Right cardiac atrium (tissue), 5 donors: ENCODE results near the gene CDH15. TPM values are rescaled to one million over a fixed set of nuclear protein-coding genes. Genes with fewer than 3 reads are reported as not detected.

ENCODE experiments used
- ATAC-seq, 2 donors: fragments of 200-7000 bp; cut with Tn5 transposase; one replicate each; pipeline versions ENCODE4 v1.8.0 to v1.9.1; 2020; ENCODE audit warnings: moderate library complexity in 2 of 2, mild to moderate bottlenecking in 1 of 2
- DNase-seq, 3 donors: peaks; one replicate each; pipeline ENCODE4 v3.0.0-alpha.2; 2020
- H3K27ac ChIP-seq: one replicate; pipeline ENCODE4 v1.5.1; 2013; ENCODE audit warnings: mild to moderate bottlenecking, low read length, control low read depth, moderate library complexity
- H3K27me3 ChIP-seq: one replicate; pipeline ENCODE4 v1.6.1; 2013; ENCODE audit not compliant: control insufficient read depth, insufficient read depth
- H3K4me1 ChIP-seq: one replicate; pipeline ENCODE4 v1.6.1; 2013; ENCODE audit warnings: low read length; ENCODE audit not compliant: control insufficient read depth, insufficient read depth
- H3K4me3 ChIP-seq: one replicate; pipeline ENCODE4 v1.5.1; 2013; ENCODE audit warnings: low read length, control low read depth
- H3K9me3 ChIP-seq: one replicate; pipeline ENCODE4 v1.6.1; 2013; ENCODE audit warnings: low read length; ENCODE audit not compliant: control insufficient read depth
- WGBS: extraction: QIAGEN DNeasy Blood & Tissue Kit; methylation state at CpG from one replicate; pipeline ENCODE4 v1.1.7; 2013; 5-methylcytosine and 5-hydroxymethylcytosine counted together
- intact Hi-C, 4 donors: fragments of 100-400 bp; cut with DNase I; formaldehyde crosslinking; loops; one replicate each; pipeline versions ENCODE4 v1.11.0 to v1.14.0; 2022 to 2023
- long read RNA-seq, 4 donors: library from polyadenylated mRNA; unstranded; transcript quantifications; one replicate each; pipeline ENCODE4 v2.0.0, GENCODE V29; 2020 to 2021
- polyA plus RNA-seq: library from polyadenylated mRNA; stranded (reverse); fragments of 200-250 nt; gene quantifications from one replicate; pipeline ENCODE4 v1.2.3, GENCODE V29; 2013
- total RNA-seq, 4 donors: library from RNA; stranded (reverse); fragmentation: NEBNext Ultra II Directional; extraction: Animal tissue kit (Norgen Biotek cat#: 25700); gene quantifications; one replicate each; pipeline ENCODE4 v1.2.1, GENCODE V29; 2021
- donor health status: healthy with polysubstance abuse.
- donor health status: DM: no; HTN: yes; CAD: no.
- donor health status: DM: no; HTN: no; CAD: no.
- donor health status: DM: no; HTN: yes; CAD: no; lungs with severe emphysema.
- donor health status: DM: yes; HTN: yes; CAD: no.

The CDH15 gene, protein sequence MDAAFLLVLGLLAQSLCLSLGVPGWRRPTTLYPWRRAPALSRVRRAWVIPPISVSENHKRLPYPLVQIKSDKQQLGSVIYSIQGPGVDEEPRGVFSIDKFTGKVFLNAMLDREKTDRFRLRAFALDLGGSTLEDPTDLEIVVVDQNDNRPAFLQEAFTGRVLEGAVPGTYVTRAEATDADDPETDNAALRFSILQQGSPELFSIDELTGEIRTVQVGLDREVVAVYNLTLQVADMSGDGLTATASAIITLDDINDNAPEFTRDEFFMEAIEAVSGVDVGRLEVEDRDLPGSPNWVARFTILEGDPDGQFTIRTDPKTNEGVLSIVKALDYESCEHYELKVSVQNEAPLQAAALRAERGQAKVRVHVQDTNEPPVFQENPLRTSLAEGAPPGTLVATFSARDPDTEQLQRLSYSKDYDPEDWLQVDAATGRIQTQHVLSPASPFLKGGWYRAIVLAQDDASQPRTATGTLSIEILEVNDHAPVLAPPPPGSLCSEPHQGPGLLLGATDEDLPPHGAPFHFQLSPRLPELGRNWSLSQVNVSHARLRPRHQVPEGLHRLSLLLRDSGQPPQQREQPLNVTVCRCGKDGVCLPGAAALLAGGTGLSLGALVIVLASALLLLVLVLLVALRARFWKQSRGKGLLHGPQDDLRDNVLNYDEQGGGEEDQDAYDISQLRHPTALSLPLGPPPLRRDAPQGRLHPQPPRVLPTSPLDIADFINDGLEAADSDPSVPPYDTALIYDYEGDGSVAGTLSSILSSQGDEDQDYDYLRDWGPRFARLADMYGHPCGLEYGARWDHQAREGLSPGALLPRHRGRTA
- total RNA-seq: under 1 TPM; 0.09 to 0.14 (median 0.13) TPM
- 0.05 TPM for polyA plus RNA-seq
- long read RNA-seq, donor 1: 0 reads
- long read RNA-seq, donor 2: 0 reads
- long read RNA-seq, donor 3: 0 reads
- long read RNA-seq, donor 4: 0 reads

- no peaks in the 10 kb centered on the region for H3K4me1 ChIP-seq
- H3K27me3 ChIP-seq: no peaks in the 10 kb centered on the region
- no peak within 1 kb of the TSS for H3K27ac ChIP-seq
- intact Hi-C loops: no loop called here
- no peaks in the 10 kb centered on the region for H3K9me3 ChIP-seq
- H3K4me3 ChIP-seq: peak within 1 kb of the TSS; percentile 22
- DNase-seq (peak; percentile 92 to 97 (median 95)), ATAC-seq (peak; percentile 90 to 91)
- WGBS: 7% methylated on average over 74 of the region's 74 CpGs
Observed at GRCh38 chr16:89171216-89172170, at the start of gene CDH15. TSS of gene CDH15 (plus strand) at chr16:89171748. CDS start at chr16:89171832, 84 bp downstream.

- ATAC-seq (no peak), DNase-seq (peak in 2 of 3 donors; percentile 37 to 46)
- 90% methylated on average over 11 of the region's 11 CpGs for WGBS
- no peaks in the 10 kb centered on the region for H3K27me3 ChIP-seq
- no peak overlapping the region for H3K4me3 ChIP-seq
- no peaks in the 10 kb centered on the region for H3K9me3 ChIP-seq
- no peak overlapping the region for H3K27ac ChIP-seq
- intact Hi-C loops: no loop called here
- H3K4me1 ChIP-seq: no peaks in the 10 kb centered on the region
Observed at GRCh38 chr16:89122322-89122851, 49.2 kb upstream of the CDH15 start.

- ATAC-seq: no peak
- Histone ChIP-seq H3K27ac (no peak overlapping the region), H3K9me3 (no peaks in the 10 kb centered on the region), H3K4me3 (no peak overlapping the region), H3K27me3 (no peaks in the 10 kb centered on the region), H3K4me1 (no peaks in the 10 kb centered on the region)
- WGBS: 87% methylated on average over 25 of the region's 25 CpGs
- DNase-seq: peak in 2 of 3 donors; percentile 23 to 46
- intact Hi-C loops: no loop called here
Observed at GRCh38 chr16:89123001-89123830, 48.3 kb upstream of the CDH15 start.

GRCh38 chr16:89123831-89124100 is 47.8 kb upstream of the CDH15 start:
- Histone ChIP-seq H3K9me3 (no peaks in the 10 kb centered on the region), H3K4me3 (no peak overlapping the region), H3K27me3 (no peaks in the 10 kb centered on the region), H3K27ac (no peak overlapping the region), H3K4me1 (no peaks in the 10 kb centered on the region)
- no peak for ATAC-seq
- intact Hi-C loops: no loop called here
- 96% methylated on average over 12 of the region's 12 CpGs for WGBS
- peak in 1 of 3 donors; percentile 39 for DNase-seq

DNA sequence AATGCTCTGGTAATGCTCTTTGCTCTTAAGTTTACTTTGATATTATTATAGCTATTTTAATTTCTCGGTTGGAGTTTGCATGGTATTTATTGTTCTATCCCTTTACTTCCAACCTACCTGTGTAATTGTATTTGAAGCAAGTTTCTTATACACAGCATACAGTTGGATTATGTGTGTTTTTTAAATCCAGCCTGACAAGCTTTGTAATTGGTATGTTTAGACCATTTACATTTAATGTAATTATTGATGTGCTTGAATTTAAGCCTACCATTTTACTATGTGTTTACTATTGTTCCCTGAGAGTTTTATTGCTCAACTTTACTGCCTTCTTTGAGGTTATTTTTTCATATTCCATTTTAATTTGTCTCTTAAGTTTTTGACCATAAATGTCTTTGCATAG is 42.2 kb upstream of the CDH15 start:
- intact Hi-C loops: no loop called here
- no peaks in the 10 kb centered on the region for H3K9me3 ChIP-seq
- 96% methylated on average over 1 of the region's 1 CpG for WGBS
- no peak for ATAC-seq
- no peak for DNase-seq
- no peak overlapping the region for H3K27ac ChIP-seq
- no peaks in the 10 kb centered on the region for H3K27me3 ChIP-seq
- no peak overlapping the region for H3K4me3 ChIP-seq
- no peaks in the 10 kb centered on the region for H3K4me1 ChIP-seq

GRCh38 chr16:89130448-89130847 is 41.1 kb upstream of the CDH15 start:
- WGBS: 96% methylated on average over 5 of the region's 5 CpGs

GRCh38 chr16:89131783-89132182 is 39.8 kb upstream of the CDH15 start:
- no peak for ATAC-seq
- no peaks in the 10 kb centered on the region for H3K9me3 ChIP-seq

More at GRCh38 chr16:89130448-89130847, 41.1 kb upstream of the CDH15 start:
- no peaks in the 10 kb centered on the region for H3K27me3 ChIP-seq
- H3K4me1 ChIP-seq: no peaks in the 10 kb centered on the region
- no peak for ATAC-seq
- no peak for DNase-seq
- H3K9me3 ChIP-seq: no peaks in the 10 kb centered on the region
- H3K27ac ChIP-seq: no peak overlapping the region
- intact Hi-C loops: no loop called here
- H3K4me3 ChIP-seq: no peak overlapping the region

GRCh38 chr16:89132194-89133005 is 39.1 kb upstream of the CDH15 start:
- Histone ChIP-seq H3K27me3 (no peaks in the 10 kb centered on the region), H3K4me3 (no peak overlapping the region), H3K27ac (no peak overlapping the region), H3K4me1 (no peaks in the 10 kb centered on the region), H3K9me3 (no peaks in the 10 kb centered on the region)
- intact Hi-C loops: no loop called here
- peak in 1 of 2 donors; percentile 36 for ATAC-seq
- peak in 1 of 3 donors; percentile 43 for DNase-seq
- WGBS: 95% methylated on average over 22 of the region's 22 CpGs

More at GRCh38 chr16:89131783-89132182, 39.8 kb upstream of the CDH15 start:
- Histone ChIP-seq H3K4me3 (no peak overlapping the region), H3K4me1 (no peaks in the 10 kb centered on the region), H3K27ac (no peak overlapping the region), H3K27me3 (no peaks in the 10 kb centered on the region)
- 91% methylated on average over 17 of the region's 17 CpGs for WGBS
- intact Hi-C loops: no loop called here
- peak in 1 of 3 donors; percentile 45 for DNase-seq

- WGBS: 96% methylated on average over 25 of the region's 25 CpGs
- peak in 1 of 3 donors; percentile 28 for DNase-seq
- H3K27ac ChIP-seq: no peak overlapping the region
- H3K4me3 ChIP-seq: no peak overlapping the region
- no peaks in the 10 kb centered on the region for H3K27me3 ChIP-seq
- H3K9me3 ChIP-seq: no peaks in the 10 kb centered on the region
- peak in 1 of 2 donors; percentile 27 for ATAC-seq
- no peaks in the 10 kb centered on the region for H3K4me1 ChIP-seq
- intact Hi-C loops: no loop called here
Observed at GRCh38 chr16:89133457-89134127, 38.0 kb upstream of the CDH15 start.
